ENCODE measurements around the gene IER5L.
"Not testable (repeated sequence)": the region's sequence is repeated elsewhere in the genome, so short reads cannot be mapped to it uniquely, and the experiment has no call there.

Gene IER5L

DNA sequence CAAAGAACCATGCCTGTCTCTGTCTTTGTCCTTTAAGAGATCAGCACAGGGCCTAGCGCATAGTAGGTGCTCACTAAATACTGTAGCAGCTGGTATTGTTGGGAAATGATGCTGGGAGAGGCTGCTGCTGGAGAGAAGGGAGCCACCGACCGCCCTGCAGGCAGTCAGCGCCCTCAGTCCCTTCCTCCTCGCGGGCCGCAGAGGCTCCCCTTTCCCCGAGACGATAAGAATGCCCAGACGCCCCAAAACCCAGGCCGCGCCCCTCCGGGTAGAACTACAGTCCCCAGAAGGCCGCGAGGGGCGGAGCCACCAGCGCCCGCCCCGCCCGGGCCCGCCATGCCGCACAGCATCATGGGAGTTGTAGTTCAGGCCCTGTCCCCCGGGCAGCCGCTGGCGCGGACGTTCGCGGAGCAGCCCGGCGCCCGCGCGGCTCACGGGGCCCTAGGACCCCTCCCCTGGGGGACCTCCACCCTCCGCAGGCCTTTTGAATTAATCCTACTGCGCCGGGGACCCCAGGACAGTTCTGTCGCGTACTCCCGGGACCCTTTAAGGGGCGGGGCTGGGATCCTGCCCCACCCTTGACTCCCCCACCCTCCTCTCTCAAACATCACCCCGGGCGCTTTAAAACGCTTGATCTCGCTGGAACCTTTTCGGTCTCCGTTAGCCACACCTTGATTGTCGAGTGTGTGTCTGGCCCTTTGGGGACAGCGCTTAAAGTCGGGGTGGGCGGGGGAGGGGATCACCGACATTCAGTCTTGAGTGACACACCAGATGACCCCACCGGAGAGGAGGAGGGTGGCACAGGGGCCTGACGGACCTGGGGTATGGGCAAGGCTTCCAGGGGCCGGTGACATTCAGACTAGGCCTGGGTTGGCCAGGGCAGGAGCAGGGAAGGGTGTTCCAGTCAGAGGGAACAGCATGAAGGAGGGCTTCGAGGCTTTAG, 24.8 kb upstream of the IER5L start:
- DNase-seq = no peak

DNA sequence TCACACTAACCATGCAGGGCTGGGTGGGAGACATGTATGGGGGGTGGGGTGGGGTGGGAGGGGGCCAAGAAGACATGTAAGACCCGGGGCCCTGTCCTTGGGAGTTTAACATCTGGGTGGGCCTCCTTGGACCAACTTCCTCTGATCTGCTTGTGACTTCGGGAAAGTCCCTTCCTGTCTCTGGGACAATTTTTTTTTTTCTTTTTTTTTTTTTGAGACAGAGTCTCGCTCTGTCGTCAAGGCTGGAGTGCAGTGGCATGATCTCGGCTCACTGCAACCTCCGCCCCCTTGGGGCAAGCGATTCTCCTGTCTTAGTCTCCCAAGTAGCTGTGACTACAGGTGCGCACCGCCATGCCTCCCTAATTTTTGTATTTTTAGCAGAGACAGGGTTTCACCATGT, 23.8 kb upstream of the IER5L start:
- DNase-seq = no peak

- no peak for DNase-seq
These were observed 23.2 kb upstream of the IER5L start for GRCh38 chr9:129201289-129201688.

DNA sequence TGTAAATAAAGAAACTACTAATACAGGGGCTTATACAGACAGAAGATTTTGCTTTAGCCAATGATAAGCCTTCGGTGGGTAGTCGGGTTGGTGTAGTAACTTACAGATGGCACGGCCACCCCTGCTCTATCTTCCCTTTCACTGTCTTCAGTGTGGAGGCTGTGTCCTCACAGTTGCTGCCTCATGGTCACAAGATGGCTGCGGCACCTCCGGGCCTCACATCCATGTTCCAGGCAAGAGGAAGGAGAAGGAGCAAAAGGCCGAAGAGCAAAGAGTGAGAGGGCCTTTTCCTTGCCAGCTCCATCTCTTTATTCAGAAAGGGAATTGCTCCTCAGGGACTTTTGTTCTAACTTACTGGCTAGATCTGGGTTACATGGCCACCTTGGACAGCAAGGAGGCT, 22.2 kb upstream of the IER5L start:
- DNase-seq = no peak

DNA sequence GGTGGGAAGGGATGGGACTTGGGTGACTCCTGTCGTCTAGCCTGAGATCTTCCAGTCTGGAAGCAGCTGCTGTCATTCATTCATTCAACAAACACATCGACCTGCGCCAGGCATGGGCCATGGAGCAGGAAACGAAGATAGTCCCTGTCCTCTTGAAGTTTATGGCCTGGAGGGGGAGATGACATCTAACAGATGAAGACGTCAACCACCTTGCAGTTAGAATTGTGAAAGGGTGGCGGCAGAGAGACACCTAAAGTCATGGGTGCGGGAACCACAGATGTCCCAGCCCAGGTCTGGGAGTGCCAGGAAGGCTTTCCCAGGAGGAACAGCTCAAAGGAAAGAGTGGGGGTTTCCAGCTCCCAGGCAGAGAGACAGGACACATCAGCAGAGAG, 21.0 kb upstream of the IER5L start:
- DNase-seq = no peak

GRCh38 chr9:129198319-129199043, 20.4 kb upstream of the IER5L start:
- DNase-seq = no peak

DNA sequence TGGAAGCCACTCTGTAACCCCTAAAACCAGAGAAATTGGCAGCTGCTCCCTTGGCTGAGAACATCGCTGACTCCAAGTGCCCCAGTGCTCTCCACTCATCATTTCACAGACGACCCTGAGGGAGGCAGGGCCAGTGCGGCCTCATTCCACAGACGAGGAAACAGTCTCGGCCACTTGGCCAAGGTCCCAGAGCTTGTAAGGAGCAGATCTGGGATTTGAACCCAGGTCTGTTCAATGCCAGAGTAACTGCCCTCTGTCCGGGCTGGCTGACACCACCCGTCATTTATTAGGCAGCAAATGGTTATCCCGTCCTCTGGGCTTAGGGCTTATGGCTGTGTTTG, 19.9 kb upstream of the IER5L start:
- no peak for DNase-seq

DNA sequence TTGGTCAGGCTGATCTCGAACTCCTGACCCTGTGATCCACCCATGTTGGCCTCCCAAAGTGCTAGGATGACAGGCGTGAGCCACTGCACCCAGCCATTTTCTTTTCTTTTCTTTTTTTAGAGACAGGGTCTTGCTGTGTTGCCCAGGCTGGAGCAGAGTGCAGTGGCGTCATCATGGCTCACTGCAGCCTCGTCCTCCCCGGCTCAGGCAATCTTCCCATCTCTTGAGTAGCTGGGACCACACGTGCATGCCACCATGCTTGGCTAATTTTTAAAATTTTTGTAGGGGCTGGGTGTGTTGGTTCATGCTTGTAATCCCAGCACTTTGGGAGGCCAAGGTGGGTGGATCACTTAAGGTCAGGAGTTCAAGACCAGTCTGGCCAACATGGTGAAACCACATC, 19.0 kb upstream of the IER5L start:
- not testable (repeated sequence) for DNase-seq

GRCh38 chr9:129195606-129196005, 17.5 kb upstream of the IER5L start:
- no peak for DNase-seq

GRCh38 chr9:129194221-129194620, 16.2 kb upstream of the IER5L start:
- no peak for DNase-seq

- no peak for DNase-seq
These were observed 15.6 kb upstream of the IER5L start for GRCh38 chr9:129193655-129194054.

- no peak for DNase-seq
These were observed 13.2 kb upstream of the IER5L start for GRCh38 chr9:129191234-129191633.

DNA sequence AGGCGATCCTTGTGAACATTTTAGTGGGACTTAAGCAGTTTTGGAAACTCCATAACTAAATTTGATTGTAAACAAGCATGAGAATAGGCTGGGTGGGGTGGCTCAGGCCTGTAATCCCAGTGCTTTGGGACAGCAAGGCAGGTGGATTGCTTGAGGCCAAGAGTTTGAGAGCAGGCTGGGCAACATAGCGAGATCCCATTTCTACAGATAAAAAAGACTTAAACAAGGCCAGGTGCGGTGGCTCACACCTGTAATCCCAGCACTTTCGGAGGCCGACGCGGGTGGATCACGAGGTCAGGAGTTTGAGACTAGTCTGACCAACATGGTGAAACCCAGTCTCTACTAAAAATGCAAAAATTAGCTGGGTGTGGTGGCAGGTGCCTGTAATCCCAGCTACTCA, 11.9 kb upstream of the IER5L start:
- not testable (repeated sequence) for DNase-seq

DNA sequence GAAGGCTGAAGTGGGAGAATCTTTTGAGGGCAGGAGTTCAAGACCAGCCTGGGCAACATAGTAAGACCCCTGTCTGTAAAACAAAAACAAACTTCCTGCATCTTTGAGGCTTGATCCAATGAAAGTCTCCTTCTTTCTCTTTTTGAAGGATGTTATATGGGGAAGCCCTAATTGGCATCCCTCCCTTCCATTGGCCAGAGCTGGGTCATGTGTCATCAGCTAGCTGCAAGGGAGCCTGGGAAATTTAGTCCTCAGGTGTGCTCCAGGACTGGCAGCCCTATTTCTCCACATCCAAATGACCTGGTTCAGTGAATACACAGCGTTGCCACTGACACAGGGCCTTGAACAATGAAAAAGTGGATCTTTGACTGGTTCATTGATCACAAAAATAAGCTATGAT, 9.0 kb upstream of the IER5L start:
- no peak for DNase-seq

DNA sequence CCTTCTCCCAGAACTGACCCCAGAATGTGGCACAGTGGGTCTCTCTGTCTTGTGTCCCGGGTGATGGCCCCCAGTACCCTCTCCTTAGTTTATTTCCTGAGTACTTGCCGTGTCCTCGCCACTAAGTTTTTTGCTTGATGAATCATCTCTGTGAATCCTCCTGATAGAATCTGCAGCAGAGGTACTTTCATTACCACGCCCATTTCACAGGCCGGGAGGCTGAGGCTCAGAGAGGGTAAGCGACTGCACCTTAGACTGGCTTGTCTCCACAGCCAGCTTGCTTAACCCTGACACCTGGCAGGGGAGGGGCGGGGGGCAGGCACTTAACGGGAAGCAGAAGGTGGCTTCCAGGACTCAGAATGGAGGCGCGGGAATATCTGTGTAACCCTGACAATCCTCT, 7.9 kb upstream of the IER5L start:
- no peak for DNase-seq

DNA sequence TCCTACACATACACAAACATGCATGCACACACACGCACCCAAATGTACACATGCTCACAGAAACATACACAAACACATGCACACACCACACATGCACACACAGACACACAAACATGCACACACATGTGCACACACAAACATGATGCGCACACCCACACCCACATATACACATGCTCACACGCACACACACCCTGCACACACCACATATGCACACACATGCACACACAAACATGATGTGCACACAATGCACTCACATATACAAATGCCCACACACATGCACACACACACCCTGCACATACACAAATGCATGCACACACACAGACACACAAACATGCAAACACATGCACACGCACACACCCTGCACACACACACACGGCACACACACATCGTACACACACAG, 7.3 kb upstream of the IER5L start:
- DNase-seq = no peak

DNA sequence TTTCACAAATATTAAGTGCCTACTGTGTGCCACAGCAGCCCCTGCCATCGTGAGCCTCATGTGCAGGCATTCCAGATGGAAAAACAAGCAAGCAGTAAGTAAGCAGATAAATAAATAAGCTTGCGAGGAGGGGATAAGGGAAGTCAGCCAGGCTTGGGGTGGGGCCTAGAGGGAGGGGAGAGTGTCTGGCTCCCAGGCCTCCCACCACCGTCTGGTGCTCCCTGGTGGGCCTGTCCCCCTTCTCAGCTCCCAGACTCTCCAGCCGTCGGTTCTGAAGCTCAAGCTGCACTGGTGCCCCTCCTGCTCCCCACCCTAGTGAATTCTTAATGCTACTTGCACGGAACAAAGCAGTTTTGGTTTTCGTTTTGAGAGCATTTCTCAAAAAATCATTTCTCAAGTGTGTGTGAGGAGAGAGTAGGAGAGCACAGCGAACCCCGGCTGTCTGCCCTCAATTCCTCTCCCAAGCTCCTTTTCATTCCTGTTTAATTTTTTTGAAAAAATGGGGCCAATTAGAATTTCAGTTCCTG, 6.6 kb upstream of the IER5L start:
- no peak for DNase-seq

DNA sequence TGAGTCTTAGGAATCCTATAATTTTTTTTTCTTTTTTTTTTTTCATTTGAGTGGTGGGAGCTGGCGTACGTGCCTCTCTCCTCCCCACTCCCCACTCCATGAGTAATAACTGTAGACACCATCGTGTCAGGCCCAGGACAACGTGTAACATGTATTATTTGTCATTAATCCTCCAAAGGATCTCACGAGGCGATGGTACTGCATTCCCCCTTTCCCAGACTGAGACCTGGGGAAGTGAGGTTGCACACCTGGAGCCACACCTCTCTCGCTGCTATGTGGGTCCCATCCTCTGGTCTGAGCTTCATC, 6.1 kb upstream of the IER5L start:
- no peak for DNase-seq

GRCh38 chr9:129183495-129184218, 5.6 kb upstream of the IER5L start:
- no peak for DNase-seq

GRCh38 chr9:129182625-129183494, 4.8 kb upstream of the IER5L start:
- no peak for DNase-seq

- no peak for DNase-seq
These were observed 4.1 kb upstream of the IER5L start for GRCh38 chr9:129182122-129182521.

GRCh38 chr9:129181246-129181645, 3.2 kb upstream of the IER5L start:
- no peak for DNase-seq
